HG02870 (cell line): Measurements from ENCODE around the gene PARVA.

Experiments
- ATAC-seq: cut with Tn5 transposase; IDR thresholded peaks from one replicate; pipeline ENCODE4 v1.9.1; 2021; ENCODE audit warnings: mild to moderate bottlenecking, moderate library complexity; ENCODE audit not compliant: unreplicated experiment

The PARVA gene

GRCh38 chr11:12376259-12377081 lies 901 bp upstream of the PARVA start:
- no peak for ATAC-seq

- no peak for ATAC-seq
Measured at GRCh38 chr11:12377824-12378593, 638 bp downstream of the PARVA start.

GRCh38 chr11:12380565-12381325 lies 3.4 kb downstream of the PARVA start:
- ATAC-seq: no peak

GRCh38 chr11:12381875-12382274 lies 4.5 kb downstream of the PARVA start:
- no peak for ATAC-seq

GRCh38 chr11:12382451-12382850 lies 5.1 kb downstream of the PARVA start:
- ATAC-seq: no peak

- ATAC-seq: no peak
Measured at GRCh38 chr11:12386309-12386708, 8.9 kb downstream of the PARVA start.

- ATAC-seq: no peak
Measured at GRCh38 chr11:12386745-12387144, 9.4 kb downstream of the PARVA start.

GRCh38 chr11:12388173-12388572 lies 10.8 kb downstream of the PARVA start:
- ATAC-seq: no peak

- no peak for ATAC-seq
Measured at GRCh38 chr11:12388939-12389670, 11.7 kb downstream of the PARVA start.

- ATAC-seq: no peak
Measured at GRCh38 chr11:12389676-12390657, 12.6 kb downstream of the PARVA start.

- no peak for ATAC-seq
Measured at GRCh38 chr11:12390687-12391110, 13.3 kb downstream of the PARVA start.

GRCh38 chr11:12392672-12393071 lies 15.3 kb downstream of the PARVA start:
- no peak for ATAC-seq

- no peak for ATAC-seq
Measured at GRCh38 chr11:12393691-12394090, 16.3 kb downstream of the PARVA start.

- ATAC-seq: no peak
Measured at GRCh38 chr11:12394601-12395000, 17.2 kb downstream of the PARVA start.

- no peak for ATAC-seq
Measured at GRCh38 chr11:12395333-12395732, 18.0 kb downstream of the PARVA start.

- no peak for ATAC-seq
Measured at GRCh38 chr11:12397931-12398334, 20.6 kb downstream of the PARVA start.

- no peak for ATAC-seq
Measured at GRCh38 chr11:12399355-12399754, 22.0 kb downstream of the PARVA start.

GRCh38 chr11:12402025-12402424 lies 24.7 kb downstream of the PARVA start:
- no peak for ATAC-seq

- ATAC-seq: no peak
Measured at GRCh38 chr11:12402691-12403120, 25.3 kb downstream of the PARVA start.
